ENCODE measurements around the gene DENND11. TPM values are rescaled to one million over a fixed set of nuclear protein-coding genes. Genes with fewer than 3 reads are reported as not detected.
A peak's percentile ranks its signal among the peaks of the same experiment; 100 is the strongest.

DENND11 gene
- total RNA-seq, 1 donor from 2014 or later: 32.6 TPM

- no peak for FAIRE-seq
Observed at GRCh38 chr7:141686670-141687069, 15.3 kb downstream of the DENND11 start.

GRCh38 chr7:141686074-141686473, 15.9 kb downstream of the DENND11 start:
- DNase-seq (ENCODE audit: low spot score in 2 of 2) (no peak), FAIRE-seq (no peak)

More at GRCh38 chr7:141686670-141687069, 15.3 kb downstream of the DENND11 start:
- DNase-seq (ENCODE audit: low spot score in 2 of 2): no peak

GRCh38 chr7:141685285-141686023, 16.5 kb downstream of the DENND11 start:
- FAIRE-seq (no peak), DNase-seq (ENCODE audit: low spot score in 2 of 2) (no peak)

- FAIRE-seq (no peak), DNase-seq (ENCODE audit: low spot score in 2 of 2) (no peak)
Observed at GRCh38 chr7:141679014-141679413, 23.0 kb downstream of the DENND11 start.

- DNase-seq (ENCODE audit: low spot score in 2 of 2) (no peak), FAIRE-seq (no peak)
Observed at GRCh38 chr7:141676618-141677017, 25.3 kb downstream of the DENND11 start.

GRCh38 chr7:141675436-141676215, 26.3 kb downstream of the DENND11 start:
- DNase-seq (ENCODE audit: low spot score in 2 of 2) (no peak), FAIRE-seq (no peak)

- no peak for DNase-seq (ENCODE audit: low spot score in 2 of 2)
- FAIRE-seq: no peak
Observed at GRCh38 chr7:141674702-141675101, 27.3 kb downstream of the DENND11 start.

- DNase-seq (ENCODE audit: low spot score in 2 of 2): no peak
- no peak for FAIRE-seq
Observed at GRCh38 chr7:141674171-141674671, 27.7 kb downstream of the DENND11 start.

- DNase-seq (ENCODE audit: low spot score in 2 of 2) (no peak), FAIRE-seq (no peak)
Observed at GRCh38 chr7:141673346-141673745, 28.6 kb downstream of the DENND11 start.

- DNase-seq (ENCODE audit: low spot score in 2 of 2) (no peak), FAIRE-seq (no peak)
Observed at GRCh38 chr7:141671705-141672496, 30.1 kb downstream of the DENND11 start.

GRCh38 chr7:141668853-141669252, 33.1 kb downstream of the DENND11 start:
- FAIRE-seq (no peak), DNase-seq (ENCODE audit: low spot score in 2 of 2) (no peak)

- DNase-seq (ENCODE audit: low spot score in 2 of 2) (no peak), FAIRE-seq (no peak)
Observed at GRCh38 chr7:141666071-141666470, 35.9 kb downstream of the DENND11 start.

GRCh38 chr7:141665208-141666035, 36.5 kb downstream of the DENND11 start:
- DNase-seq (ENCODE audit: low spot score in 2 of 2) (no peak), FAIRE-seq (no peak)

- DNase-seq (ENCODE audit: low spot score in 2 of 2) (no peak), FAIRE-seq (no peak)
Observed at GRCh38 chr7:141664450-141664849, 37.5 kb downstream of the DENND11 start.

GRCh38 chr7:141663081-141663849, 38.7 kb downstream of the DENND11 start:
- FAIRE-seq: no peak

GRCh38 chr7:141660259-141660658, 41.7 kb downstream of the DENND11 start:
- DNase-seq (ENCODE audit: low spot score in 2 of 2) (no peak), FAIRE-seq (no peak)

More at GRCh38 chr7:141663081-141663849, 38.7 kb downstream of the DENND11 start:
- no peak for DNase-seq (ENCODE audit: low spot score in 2 of 2)

GRCh38 chr7:141659501-141659900, 42.5 kb downstream of the DENND11 start:
- no peak for FAIRE-seq
- no peak for DNase-seq (ENCODE audit: low spot score in 2 of 2)

GRCh38 chr7:141654551-141654950, 47.4 kb downstream of the DENND11 start:
- no peak for FAIRE-seq
- peak; percentile 50 to 62 for DNase-seq (ENCODE audit: low spot score in 2 of 2)

- DNase-seq (ENCODE audit: low spot score in 2 of 2) (no peak), FAIRE-seq (no peak)
Observed at GRCh38 chr7:141652691-141653090, 49.3 kb downstream of the DENND11 start.

All from frontal cortex (tissue), 4 donors.